Measurements from ENCODE around the gene PDXK. TPM values are rescaled to one million over a fixed set of nuclear protein-coding genes. Genes with fewer than 3 reads are reported as not detected.
"Not testable (repeated sequence)": the region's sequence is repeated elsewhere in the genome, so short reads cannot be mapped to it uniquely, and the experiment has no call there.

PDXK gene
- total RNA-seq, 1 donor: 26.0 TPM

DNA sequence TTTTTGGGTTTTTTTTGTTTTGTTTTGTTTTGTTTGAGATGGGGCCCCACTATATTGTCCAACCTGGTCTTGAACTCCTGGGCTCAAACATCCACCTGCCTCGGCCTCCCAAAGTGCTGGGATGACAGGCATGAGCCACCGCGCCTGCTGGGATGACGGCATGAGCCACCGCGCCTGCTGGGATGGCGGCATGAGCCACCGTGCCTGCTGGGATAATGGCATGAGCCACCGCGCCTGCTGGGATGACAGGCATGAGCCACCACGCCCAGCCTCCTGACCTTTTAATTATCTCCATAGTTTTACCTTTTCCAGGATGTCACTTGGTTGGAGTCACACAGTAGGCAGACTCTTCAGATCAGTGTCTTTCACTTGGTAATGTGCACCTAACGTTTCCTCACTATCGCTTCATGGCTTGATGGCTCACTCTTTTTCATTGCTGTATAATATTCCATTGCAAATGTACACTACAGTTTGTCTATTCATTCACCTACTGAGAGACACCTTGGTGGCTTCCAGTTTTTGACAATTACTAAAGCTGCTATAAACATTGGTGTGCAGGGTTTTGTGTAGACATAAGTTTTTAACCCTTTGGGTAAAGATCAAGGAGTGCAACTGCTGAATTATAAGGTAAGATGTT is 10.1 kb upstream of the PDXK start:
- H3K4me1 ChIP-seq (ENCODE audit: insufficient read depth, low read length): peaks cover 6% of the 10 kb centered on the region
- H3K4me3 ChIP-seq (ENCODE audit: low read length): no peak overlapping the region
- H3K27me3 ChIP-seq (ENCODE audit: insufficient read depth, low read length): no peaks in the 10 kb centered on the region
- no peaks in the 10 kb centered on the region for H3K9me3 ChIP-seq (ENCODE audit: low read depth, low read length)

DNA sequence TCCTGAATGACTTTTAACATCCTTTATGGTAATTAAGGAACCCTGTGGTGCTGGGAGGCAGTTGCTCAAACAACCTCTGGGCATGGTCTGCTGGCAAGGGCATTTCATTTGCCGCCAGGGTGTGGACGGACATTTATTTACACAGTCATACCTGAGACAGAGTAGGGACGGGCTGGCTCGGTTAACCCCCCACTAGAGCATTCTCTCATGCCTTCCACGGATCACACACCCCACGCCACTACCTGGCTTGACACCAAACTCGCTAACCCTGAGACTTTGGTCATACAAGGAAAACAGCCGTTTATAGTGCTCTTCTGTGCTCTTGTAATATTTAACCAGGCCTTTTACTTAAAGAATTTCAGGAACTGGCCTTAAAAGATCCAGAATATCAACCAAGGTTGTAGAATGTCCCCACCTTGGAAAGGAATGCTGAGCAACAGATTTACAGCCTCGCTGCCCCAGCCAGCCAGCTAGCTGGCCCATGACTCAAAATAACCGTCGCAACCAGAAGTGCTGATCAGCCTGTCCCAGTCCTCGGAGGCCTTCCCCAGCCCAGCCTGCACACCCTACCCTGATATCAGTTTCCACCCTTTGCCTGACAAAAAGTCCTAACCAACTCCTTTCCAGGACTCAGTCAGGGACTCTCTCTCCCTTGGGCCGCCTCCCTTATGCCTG is 6.5 kb upstream of the PDXK start:
- Histone ChIP-seq H3K27me3 (ENCODE audit: insufficient read depth, low read length) (no peaks in the 10 kb centered on the region), H3K4me1 (ENCODE audit: insufficient read depth, low read length) (peaks cover 12% of the 10 kb centered on the region), H3K4me3 (ENCODE audit: low read length) (no peak overlapping the region), H3K9me3 (ENCODE audit: low read depth, low read length) (no peaks in the 10 kb centered on the region)

DNA sequence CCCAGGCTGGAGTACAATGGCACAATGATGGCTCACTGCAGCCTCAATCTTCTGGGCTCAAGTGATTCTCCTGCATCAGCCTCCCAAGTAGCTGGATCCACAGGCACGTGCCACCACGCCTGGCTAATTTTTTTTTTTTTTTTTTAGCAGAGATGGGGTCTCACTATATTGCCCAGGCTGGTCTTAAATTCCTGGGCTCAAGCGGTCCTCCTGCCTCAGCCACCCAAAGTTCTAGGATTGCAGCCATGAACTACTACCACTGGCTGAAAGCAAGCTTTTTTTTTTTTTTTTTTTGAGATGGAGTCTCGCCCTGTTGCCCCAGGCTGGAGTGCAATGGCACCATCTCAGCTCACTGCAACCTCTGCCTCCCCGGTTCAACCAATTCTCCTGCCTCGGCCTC is 5.8 kb upstream of the PDXK start:
- not testable (repeated sequence) for H3K9me3 ChIP-seq (ENCODE audit: low read depth, low read length); H3K4me3 ChIP-seq (ENCODE audit: low read length); H3K27me3 ChIP-seq (ENCODE audit: insufficient read depth, low read length)
- peaks cover 14% of the 10 kb centered on the region for H3K4me1 ChIP-seq (ENCODE audit: insufficient read depth, low read length)

DNA sequence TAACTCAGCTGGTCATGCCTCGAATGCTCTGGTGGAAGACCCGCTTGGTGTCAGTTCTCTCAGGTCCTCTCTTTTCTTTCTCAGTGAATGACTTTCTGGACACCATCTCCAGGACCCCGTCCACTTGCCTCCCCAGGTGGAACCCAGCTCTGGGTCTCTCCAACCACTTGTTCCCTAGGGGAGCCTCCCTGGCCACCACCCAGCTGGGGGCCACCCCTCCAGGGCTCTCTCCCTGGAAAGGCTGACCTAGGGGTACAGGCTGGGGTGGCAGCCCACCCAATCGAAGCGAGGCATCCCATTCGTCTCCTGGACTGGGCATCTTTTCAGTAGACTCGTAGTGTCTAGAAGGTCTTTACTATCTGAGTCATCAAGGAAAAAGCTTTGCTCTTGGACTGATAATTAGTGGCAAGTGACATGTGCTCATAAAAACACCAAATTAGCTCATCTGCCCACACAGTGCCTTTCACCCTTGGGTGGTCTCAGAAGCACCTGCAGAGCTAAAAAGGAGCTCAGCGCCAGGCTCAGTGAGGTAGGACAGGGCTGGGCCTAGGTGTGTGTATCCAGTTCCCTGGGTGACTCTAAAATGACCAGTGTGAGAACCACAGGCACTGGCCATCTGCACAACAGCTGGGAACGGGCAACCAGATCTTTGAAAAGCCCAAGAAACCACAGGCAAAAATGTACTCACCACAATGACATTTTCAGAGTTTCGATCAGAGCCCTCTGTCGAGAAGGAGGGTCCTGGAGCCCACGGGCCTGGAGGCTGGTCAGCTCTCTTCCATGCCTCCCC is 2.4 kb upstream of the PDXK start:
- no peaks in the 10 kb centered on the region for H3K9me3 ChIP-seq (ENCODE audit: low read depth, low read length)
- no peak overlapping the region for H3K4me3 ChIP-seq (ENCODE audit: low read length)
- peaks cover 32% of the 10 kb centered on the region for H3K4me1 ChIP-seq (ENCODE audit: insufficient read depth, low read length)
- no peaks in the 10 kb centered on the region for H3K27me3 ChIP-seq (ENCODE audit: insufficient read depth, low read length)

DNA sequence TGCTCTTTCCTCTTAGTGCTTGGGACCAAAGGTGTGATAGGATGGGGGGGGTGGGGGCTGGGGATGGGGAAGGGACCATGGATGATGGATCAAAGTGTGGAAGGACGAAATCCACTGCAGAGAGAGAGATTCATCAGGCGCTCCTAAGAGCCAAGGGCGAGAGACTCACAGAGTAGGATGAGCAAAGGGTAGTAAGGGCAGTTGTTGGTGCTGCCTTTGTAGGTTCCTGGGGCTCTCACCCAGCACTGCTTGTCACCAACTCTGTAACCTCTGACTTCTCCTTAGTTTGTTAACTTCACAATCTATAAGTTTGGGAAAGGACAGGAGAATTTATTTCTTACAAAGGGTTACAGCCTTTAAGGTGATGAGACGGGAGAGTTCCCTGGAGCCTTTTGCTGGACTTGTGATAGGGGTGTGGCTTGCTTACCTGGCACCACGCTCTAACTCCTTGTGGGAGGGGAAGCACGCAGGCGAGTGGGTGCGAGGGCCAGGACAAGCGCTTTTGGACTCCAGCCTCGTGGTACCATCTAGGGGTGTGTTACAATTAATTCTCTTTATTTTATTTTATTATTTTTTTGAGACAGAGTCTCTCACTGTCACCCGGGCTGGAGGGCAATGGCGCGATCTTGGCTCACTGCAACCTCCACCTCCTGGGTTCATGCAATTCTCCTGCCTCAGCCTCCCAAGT is 1.6 kb upstream of the PDXK start:
- H3K27me3 ChIP-seq (ENCODE audit: insufficient read depth, low read length): no peaks in the 10 kb centered on the region
- peaks cover 39% of the 10 kb centered on the region for H3K4me1 ChIP-seq (ENCODE audit: insufficient read depth, low read length)
- H3K9me3 ChIP-seq (ENCODE audit: low read depth, low read length): no peaks in the 10 kb centered on the region
- no peak overlapping the region for H3K4me3 ChIP-seq (ENCODE audit: low read length)

DNA sequence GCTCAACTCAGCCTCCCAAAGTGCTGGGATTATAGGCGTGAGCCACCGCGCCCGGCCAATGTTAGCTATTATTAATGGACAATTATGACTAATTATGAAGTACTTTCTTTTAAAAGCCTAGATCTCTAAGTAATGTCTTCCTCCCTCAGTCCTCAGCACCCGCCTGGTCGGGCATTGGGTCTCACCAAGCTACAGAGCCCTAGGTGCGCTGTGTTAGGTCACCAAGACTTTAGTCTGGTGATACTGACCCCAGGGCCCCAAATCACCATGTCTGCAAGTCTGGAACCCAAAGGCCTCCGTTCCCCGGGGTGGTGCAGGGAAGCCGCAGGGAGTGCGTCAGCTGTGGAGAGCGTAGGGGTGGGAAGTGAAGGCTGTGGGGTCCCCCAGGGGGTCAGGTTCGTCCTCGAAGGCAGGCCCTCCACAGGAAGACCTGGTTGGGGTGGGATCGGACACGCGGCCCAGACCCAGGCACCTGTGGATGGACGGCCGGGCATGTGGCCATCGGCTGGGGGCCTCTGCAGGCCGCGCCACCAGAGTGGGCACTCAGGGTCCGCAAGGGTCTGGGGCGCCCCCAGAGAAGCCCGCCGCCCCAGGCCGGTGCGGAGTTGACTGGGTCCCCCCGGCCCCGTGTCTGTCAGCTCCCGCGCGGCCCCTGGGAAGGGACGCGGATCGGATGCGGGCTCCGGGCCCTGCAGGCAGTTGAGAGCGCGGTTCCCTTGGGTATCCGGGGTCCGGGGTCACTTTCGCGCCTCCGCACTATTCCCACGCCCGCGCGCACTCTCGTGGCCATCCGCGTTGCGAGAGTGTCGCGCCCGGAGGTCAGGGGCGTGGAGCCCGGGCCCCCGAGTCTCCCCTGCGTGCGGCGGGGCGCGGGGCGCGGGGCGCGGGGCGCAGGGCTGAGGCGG is 710 bp upstream of the PDXK start:
- Histone ChIP-seq H3K9me3 (ENCODE audit: low read depth, low read length) (no peaks in the 10 kb centered on the region), H3K4me1 (ENCODE audit: insufficient read depth, low read length) (peaks cover 45% of the 10 kb centered on the region), H3K4me3 (ENCODE audit: low read length) (peak overlapping the region; percentile 82), H3K27me3 (ENCODE audit: insufficient read depth, low read length) (no peaks in the 10 kb centered on the region)

DNA sequence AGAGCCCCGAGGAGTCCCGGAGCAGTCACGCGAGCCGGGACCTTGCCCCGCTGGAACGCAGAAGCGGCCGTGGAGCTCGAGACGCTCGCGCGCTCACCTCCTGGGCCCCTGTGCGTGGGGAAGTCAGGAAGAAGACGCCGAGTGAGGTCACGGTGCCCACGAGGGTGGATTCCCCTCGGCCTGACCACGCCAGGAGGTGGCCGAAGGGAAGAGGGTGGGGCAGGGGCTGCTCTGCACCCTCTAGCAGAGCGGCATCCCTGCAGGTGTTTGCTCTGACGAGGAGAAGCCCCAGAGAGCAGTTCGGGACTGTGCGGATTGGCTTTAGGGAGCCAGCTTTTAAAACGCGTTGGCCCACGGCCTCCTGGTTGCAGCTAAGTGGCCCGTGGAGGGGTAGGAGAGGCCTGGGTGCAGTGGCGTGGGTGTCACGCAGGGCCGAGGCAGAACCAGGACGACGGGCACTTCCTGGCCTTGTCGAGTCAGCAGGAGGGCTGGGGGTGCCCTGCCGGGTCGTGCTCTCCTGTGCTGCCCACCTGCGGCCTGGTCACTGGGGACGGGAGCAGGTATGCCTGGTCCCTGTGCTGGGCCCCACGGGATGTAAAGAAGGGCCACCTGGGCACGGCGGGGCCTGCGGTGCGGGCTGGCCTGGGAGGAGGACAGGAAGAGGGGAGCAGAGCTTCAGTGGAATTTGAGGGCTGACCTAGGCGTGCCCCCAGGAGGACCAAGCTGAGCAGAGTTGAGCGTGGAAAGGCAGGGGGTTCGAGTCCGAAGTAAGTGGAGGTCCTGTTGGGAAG is 1.0 kb downstream of the PDXK start:
- H3K4me1 ChIP-seq (ENCODE audit: insufficient read depth, low read length): peaks cover 59% of the 10 kb centered on the region
- H3K27me3 ChIP-seq (ENCODE audit: insufficient read depth, low read length): no peaks in the 10 kb centered on the region
- no peaks in the 10 kb centered on the region for H3K9me3 ChIP-seq (ENCODE audit: low read depth, low read length)
- peak overlapping the region; percentile 82 for H3K4me3 ChIP-seq (ENCODE audit: low read length)

DNA sequence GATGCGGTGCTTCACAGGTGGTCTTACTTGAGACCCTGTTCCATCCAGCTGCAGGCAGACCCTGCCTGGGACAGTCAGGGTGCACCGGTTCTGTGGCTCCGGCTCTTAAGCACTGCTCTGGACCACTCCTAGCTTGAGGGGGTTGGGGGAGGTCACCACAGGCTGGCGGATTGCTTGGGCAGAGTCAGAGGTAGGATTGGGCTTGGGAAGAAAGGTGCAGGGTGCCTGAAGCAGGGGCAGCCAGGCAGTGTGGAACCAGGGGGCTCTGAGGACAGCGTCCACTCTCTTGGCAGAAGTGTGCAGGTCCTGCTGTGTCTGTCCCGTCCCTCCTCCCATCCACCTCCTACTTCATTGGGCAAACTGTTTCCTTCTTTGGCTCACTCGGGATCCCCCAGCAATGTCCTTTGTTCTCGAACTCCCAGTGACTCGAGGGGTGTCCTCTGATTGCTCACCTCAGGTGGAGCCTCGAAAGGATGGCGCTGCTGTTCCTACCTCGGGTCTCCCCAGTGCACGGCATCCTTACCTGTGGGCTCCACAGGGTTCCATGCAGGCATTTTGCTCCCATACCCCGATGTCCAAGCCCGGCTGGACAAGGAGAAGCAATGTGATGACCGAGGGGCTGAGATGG is 1.7 kb downstream of the PDXK start:
- Histone ChIP-seq H3K9me3 (ENCODE audit: low read depth, low read length) (no peaks in the 10 kb centered on the region), H3K4me3 (ENCODE audit: low read length) (peak overlapping the region; percentile 82), H3K27me3 (ENCODE audit: insufficient read depth, low read length) (no peaks in the 10 kb centered on the region), H3K4me1 (ENCODE audit: insufficient read depth, low read length) (peaks cover 66% of the 10 kb centered on the region)

DNA sequence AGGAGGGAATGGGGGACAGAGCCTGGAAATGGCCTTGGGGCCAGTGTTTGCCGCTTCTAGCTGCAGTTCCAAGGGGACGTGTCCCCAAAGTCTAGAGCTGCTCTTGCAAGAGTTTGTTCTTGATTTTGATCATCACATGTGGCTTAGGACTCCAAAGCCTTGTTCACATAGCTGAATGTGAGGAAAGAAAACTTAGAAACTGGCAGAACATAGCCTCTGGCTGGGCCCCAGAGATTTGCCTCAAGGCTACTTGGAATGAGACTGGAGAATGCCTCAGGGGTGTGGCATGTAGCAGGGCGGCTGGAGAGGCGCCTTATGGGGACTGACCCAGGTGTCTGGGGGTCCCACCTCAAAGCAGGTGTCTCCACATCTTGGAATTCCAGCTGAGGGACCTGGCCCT is 2.3 kb downstream of the PDXK start:
- H3K27me3 ChIP-seq (ENCODE audit: insufficient read depth, low read length): no peaks in the 10 kb centered on the region
- peaks cover 72% of the 10 kb centered on the region for H3K4me1 ChIP-seq (ENCODE audit: insufficient read depth, low read length)
- H3K9me3 ChIP-seq (ENCODE audit: low read depth, low read length): no peaks in the 10 kb centered on the region
- no peak overlapping the region for H3K4me3 ChIP-seq (ENCODE audit: low read length)

DNA sequence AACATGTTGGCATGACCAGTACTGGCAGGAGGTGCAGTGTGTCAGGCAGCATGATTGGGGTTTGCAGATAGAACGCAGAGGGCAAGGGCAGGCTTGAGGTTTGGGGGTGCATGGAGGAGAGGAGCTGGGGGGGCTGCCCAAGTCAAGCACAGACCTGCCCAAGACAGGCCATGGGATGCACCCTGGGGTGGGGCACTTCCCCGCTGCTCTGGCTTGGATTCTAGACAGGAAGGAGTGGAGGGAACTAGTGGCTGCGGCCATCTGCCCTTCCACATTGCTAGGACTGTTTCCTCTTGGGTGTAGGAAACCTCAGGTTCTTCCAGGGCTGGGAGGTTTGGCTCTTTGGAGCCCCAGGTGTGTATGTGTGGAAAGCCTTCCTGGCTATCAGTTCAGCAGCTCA is 3.0 kb downstream of the PDXK start:
- H3K4me1 ChIP-seq (ENCODE audit: insufficient read depth, low read length): peaks cover 73% of the 10 kb centered on the region
- no peaks in the 10 kb centered on the region for H3K9me3 ChIP-seq (ENCODE audit: low read depth, low read length)
- no peak overlapping the region for H3K4me3 ChIP-seq (ENCODE audit: low read length)
- no peaks in the 10 kb centered on the region for H3K27me3 ChIP-seq (ENCODE audit: insufficient read depth, low read length)

DNA sequence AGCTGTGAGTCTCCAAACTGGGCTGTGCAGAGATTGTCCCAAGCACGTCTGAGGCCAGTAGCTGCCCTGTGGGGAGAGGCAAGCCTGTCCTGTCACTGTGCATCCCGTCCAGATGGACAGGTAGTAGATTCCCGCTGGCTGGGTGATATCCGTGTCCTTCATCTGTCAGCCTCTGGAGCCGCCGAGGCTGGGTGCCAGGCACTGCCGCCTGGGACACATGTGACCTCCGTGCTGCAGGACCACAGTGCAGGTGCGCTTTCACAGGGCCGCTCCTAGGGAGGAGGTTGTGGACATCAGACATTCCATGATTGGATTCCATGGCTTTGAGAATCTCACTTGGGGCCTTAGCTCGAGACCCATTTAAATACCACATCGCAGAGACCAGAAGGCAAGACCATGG is 4.7 kb downstream of the PDXK start:
- Histone ChIP-seq H3K27me3 (ENCODE audit: insufficient read depth, low read length) (no peaks in the 10 kb centered on the region), H3K4me3 (ENCODE audit: low read length) (no peak overlapping the region), H3K4me1 (ENCODE audit: insufficient read depth, low read length) (peaks cover 83% of the 10 kb centered on the region)

DNA sequence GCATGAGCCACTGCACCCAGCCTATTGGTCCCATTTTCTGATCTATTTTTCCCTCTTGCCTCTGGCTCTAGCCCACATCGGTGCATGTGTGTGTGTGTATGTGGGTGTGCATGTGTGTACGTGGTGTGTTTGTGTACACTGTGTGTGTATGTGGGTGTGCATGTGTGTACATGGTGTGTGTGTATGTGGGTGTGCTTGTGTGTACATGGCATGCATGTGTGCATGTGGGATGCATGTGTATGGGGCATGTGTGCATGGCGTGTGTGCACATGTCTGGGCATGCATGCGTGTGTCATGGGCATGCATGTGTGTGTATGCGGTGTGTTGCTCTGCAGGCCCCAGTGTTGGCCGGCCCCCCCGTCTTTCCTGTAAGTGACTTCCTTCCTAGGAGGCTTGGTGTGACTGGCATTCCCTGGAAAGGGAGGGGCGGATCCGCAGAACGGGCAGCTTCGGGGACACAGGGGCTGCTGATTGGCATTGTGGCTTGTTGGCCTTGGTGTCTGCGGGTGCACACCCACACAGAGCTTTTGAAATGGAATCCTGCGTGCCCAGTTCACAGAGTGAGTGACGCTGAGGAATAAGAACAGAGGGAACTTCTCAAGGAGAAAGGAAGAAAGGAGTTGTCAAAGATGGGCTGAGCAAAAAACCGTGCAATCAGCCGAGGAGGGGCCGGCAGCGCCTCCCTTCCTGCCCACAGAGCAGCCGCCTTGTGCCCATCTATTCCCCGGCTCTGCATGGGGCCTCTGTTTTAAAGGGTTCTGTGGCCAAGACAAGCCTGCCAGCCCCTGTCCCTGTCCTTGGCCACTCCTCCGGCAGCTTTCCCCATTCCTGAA is 8.0 kb downstream of the PDXK start:
- Histone ChIP-seq H3K4me1 (ENCODE audit: insufficient read depth, low read length) (peaks cover 76% of the 10 kb centered on the region), H3K9me3 (ENCODE audit: low read depth, low read length) (no peaks in the 10 kb centered on the region), H3K27me3 (ENCODE audit: insufficient read depth, low read length) (no peaks in the 10 kb centered on the region), H3K4me3 (ENCODE audit: low read length) (no peak overlapping the region)

More for the DNA sequence above, 4.7 kb downstream of the PDXK start:
- no peaks in the 10 kb centered on the region for H3K9me3 ChIP-seq (ENCODE audit: low read depth, low read length)

Data from mononuclear cell (primary cell).